ENCODE measurements around the gene ARHGAP12.

ARHGAP12 gene

GRCh38 chr10:31947144-31947926 is 18.7 kb upstream of the ARHGAP12 start (continued):
- 0 out of 2 replicates have a peak, but pooled peaks have one; percentile 3 for TF ChIP-seq ZNF18 (tag by site-specific recombination; IDR thresholded peaks at IDR 0.05)

GRCh38 chr10:31945392-31945791 is 16.8 kb upstream of the ARHGAP12 start:
- Histone ChIP-seq H3K27ac (ENCODE audit: extremely low read depth, low read depth, low read length) (no peak overlapping the region), H3K4me3 (ENCODE audit: low read depth, low read length) (no peak overlapping the region), H3K4me1 (ENCODE audit: control insufficient read depth, insufficient read depth, low read length) (peaks cover 6% of the 10 kb centered on the region; the same call in 1 of the 2 replicates), H3K9me3 (ENCODE audit: control insufficient read depth, insufficient read depth, low read depth, low read length) (no peaks in the 10 kb centered on the region), H3K36me3 (ENCODE audit: control insufficient read depth in 2 of 2, insufficient read depth in 1 of 2, low read length in 2 of 2) (no peaks in the 10 kb centered on the region)
- TF ChIP-seq SALL2 (tag by site-specific recombination; IDR thresholded peaks at IDR 0.05; ENCODE audit: borderline replicate concordance) (no peak), PRDM6 (tag by site-specific recombination; IDR thresholded peaks at IDR 0.05) (peak; percentile 78), ZIC2 (tag by site-specific recombination; IDR thresholded peaks at IDR 0.05) (no peak), ZNF621 (tag by site-specific recombination; IDR thresholded peaks at IDR 0.05) (no peak), ZNF677 (tag by site-specific recombination; IDR thresholded peaks at IDR 0.05) (no peak), ZNF629 (tag by site-specific recombination; IDR thresholded peaks at IDR 0.05) (peak; percentile 67), ZNF37A (tag by site-specific recombination; IDR thresholded peaks at IDR 0.05) (no peak), ZNF121 (tag by site-specific recombination; IDR thresholded peaks at IDR 0.05) (no peak), ATF2 (tag by site-specific recombination; IDR thresholded peaks at IDR 0.05; ENCODE audit: low read depth) (peak; percentile 39; the same call in 1 of the 2 replicates), ZNF24 (tag by site-specific recombination; IDR thresholded peaks at IDR 0.05) (no peak), SCRT2 (tag by site-specific recombination; IDR thresholded peaks at IDR 0.05) (no peak), RBAK (tag by site-specific recombination; IDR thresholded peaks at IDR 0.05) (no peak), ZNF530 (tag by site-specific recombination; IDR thresholded peaks at IDR 0.05; ENCODE audit: low read depth) (no peak), SCRT1 (tag by site-specific recombination; IDR thresholded peaks at IDR 0.05; ENCODE audit: borderline replicate concordance) (no peak), ZNF366 (tag by site-specific recombination; conservative IDR thresholded peaks at IDR 0.05) (0 out of 2 replicates have a peak, but pooled peaks have one; percentile 26), ZNF626 (tag by site-specific recombination; IDR thresholded peaks at IDR 0.05) (no peak), ZNF362 (tag by site-specific recombination; IDR thresholded peaks at IDR 0.05) (peak; percentile 54; the same call in 1 of the 2 replicates), ZBTB44 (tag by site-specific recombination; IDR thresholded peaks at IDR 0.05) (no peak), ZNF624 (tag by site-specific recombination; IDR thresholded peaks at IDR 0.05) (no peak), TSHZ1 (tag by site-specific recombination; IDR thresholded peaks at IDR 0.05; ENCODE audit: borderline replicate concordance) (no peak), ZBTB17 (tag by site-specific recombination; IDR thresholded peaks at IDR 0.05) (no peak), ZNF155 (tag by site-specific recombination; IDR thresholded peaks at IDR 0.05) (no peak), ZNF776 (tag by site-specific recombination; IDR thresholded peaks at IDR 0.05; ENCODE audit: borderline replicate concordance) (no peak), ZNF302 (tag by site-specific recombination; IDR thresholded peaks at IDR 0.05; ENCODE audit: low read depth) (no peak)
- ChIA-PET CTCF (interaction anchor here (0.6 to 1.1 kb wide), 3 partner anchors 83 to 1210 kb away, joined by 3 read pairs; no protein-coding TSS in a partner anchor), POLR2A (no interaction called here)
